HuH-7 (cell line): ENCODE data around the gene LTV1.
"Not testable (repeated sequence)": the region's sequence is repeated elsewhere in the genome, so short reads cannot be mapped to it uniquely, and the experiment has no call there.

Experiments used
- DNase-seq: peaks from one replicate; pipeline ENCODE4 v3.0.0; 2011; ENCODE audit warnings: low spot score

Gene LTV1, protein sequence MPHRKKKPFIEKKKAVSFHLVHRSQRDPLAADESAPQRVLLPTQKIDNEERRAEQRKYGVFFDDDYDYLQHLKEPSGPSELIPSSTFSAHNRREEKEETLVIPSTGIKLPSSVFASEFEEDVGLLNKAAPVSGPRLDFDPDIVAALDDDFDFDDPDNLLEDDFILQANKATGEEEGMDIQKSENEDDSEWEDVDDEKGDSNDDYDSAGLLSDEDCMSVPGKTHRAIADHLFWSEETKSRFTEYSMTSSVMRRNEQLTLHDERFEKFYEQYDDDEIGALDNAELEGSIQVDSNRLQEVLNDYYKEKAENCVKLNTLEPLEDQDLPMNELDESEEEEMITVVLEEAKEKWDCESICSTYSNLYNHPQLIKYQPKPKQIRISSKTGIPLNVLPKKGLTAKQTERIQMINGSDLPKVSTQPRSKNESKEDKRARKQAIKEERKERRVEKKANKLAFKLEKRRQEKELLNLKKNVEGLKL

GRCh38 chr6:143842902-143843676, at the start of gene LTV1:
Gene LTV1, plus strand, starts transcription at chr6:143843338. Its CDS starts 140 bp downstream, at chr6:143843478.
- peak; percentile 99 for DNase-seq

GRCh38 chr6:143796551-143796950, 46.6 kb upstream of the LTV1 start:
- DNase-seq: not testable (repeated sequence)

DNA sequence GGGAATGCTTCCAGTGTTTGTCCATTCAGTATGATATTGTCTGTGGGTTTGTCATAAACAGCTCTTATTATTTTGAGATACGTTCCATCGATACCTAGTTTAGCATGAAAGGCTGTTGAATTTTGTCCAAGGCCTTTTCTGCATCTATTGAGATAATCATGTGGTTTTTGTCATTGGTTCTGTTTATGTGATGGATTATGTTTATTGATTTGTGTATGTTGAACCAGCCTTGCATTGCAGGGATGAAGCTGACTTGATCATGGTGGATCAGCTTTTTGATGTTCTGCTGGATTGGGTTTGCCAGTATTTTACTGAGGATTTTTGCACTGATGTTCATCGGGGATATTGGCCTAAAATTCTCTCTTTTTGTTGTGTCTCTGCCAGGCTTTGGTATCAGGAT, 44.7 kb upstream of the LTV1 start:
- DNase-seq: not testable (repeated sequence)

DNA sequence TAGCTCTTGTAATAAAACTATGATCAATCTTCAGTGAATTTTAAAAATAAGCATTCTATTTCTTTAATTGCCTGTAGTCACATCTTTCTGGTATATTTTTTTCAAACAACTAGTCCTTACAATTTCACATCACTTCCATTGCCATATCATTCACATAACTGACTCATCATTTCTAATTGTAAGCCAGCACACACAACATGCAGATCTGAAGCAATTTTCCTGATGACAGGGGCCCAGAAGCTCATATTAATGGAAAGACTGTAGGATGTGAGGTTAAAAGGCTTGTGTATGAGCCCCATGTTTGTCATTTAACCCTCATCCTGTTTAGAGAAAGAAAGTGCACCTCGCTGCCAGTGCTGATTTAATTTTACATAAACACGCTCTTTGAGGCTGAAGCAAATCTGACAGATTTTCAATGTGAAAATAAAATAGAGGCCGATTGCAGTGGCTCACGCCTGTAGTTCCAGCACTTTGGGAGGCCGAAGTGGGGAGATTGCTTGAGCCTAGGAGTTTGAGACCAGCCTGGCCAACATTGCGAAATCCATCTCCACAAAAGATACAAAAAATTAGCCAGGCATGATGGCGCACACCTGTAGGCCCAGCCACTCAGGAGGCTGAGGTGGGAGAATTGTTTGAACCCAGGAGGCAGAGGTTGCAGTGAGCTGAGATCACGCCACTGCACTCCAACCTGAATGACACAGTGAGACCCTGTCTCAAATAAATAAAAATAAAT, 40.1 kb upstream of the LTV1 start:
- DNase-seq: no peak

- DNase-seq: no peak
These were observed 39.2 kb upstream of the LTV1 start for GRCh38 chr6:143803769-143804568.

DNA sequence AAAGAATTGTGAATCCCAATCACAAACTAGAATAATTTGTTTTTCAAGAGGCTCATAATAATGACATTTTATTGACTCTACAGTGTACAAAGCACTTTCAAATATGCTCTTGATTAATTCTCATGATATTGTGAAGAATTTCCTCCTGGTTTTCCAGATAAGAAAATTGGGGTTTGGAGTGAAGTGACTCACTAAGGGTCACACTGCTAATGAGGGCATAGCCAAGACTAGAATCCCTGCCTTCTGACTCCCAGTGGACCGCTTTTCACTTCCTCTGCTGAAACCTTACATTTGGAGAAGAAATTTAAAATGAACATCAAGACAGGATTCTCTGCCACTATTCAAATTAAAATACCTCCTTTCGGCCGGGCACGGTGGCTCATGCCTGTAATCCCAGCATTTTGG, 38.3 kb upstream of the LTV1 start:
- DNase-seq: no peak

DNA sequence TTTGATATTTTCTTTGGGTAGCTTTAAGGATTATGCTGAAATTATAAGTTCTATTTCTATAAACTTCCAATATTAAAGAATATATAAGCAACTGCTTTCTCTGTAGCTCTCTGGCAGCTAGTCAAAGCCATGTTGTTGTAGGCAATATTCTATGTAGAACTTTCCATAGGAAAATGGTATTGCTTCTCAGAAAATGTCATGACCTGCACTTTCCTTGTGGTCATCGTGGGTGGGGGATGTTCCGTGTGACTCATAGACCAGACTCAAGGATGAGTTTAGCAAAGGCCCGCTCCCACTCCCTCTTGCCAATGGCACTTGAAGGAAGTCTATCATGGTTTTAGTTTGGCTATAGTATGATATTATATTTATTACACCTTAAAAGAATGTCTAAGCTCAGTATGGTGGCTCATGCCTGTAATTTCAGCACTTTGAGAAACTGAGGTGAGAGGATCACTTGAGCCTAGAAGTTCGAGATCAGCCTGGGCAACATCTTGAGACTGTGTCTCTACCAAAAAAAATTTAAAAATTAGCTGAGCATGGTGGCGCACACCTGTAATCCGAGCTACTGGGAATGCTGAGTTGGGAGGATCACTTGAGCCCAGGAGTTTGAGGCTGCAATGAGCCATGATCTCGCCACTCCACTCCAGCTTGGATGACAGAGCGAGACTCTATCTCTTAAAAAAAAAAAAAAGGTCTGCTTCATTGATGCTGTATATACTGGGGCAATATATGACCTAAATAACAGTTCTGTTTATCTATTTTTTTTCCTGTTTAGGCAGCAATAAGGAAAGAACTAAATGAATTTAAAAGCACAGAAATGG, 36.6 kb upstream of the LTV1 start:
- no peak for DNase-seq

DNA sequence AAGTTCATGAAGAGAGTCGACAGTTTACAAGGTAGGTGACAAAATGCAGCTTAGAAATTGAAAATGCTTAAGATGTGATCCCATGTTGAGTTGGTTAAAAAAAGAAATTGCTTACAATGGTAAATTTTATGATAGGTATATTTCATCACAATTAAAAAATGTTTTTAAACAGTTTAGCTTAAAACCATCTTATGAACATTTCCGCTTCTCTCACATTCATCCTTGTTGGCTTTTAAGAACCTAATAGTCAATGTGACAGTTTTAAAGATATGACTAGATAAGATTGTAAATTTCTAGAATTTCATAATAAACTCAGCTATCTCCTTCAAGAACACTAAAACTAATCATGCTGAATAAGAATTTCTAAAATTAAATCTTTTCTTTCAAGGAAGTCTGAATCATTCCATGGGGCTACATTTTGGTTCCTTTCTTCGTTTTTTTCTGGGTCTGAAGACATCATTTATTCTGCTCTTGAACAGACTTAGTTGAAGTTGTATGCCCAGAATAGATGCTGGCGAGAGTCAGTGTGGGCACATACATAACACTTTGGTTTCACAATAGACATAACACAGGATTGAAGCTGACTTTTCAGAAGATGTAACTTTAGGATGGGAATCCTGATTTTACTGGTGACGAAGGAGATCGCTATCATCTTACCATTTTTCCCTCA, 35.9 kb upstream of the LTV1 start:
- no peak for DNase-seq

DNA sequence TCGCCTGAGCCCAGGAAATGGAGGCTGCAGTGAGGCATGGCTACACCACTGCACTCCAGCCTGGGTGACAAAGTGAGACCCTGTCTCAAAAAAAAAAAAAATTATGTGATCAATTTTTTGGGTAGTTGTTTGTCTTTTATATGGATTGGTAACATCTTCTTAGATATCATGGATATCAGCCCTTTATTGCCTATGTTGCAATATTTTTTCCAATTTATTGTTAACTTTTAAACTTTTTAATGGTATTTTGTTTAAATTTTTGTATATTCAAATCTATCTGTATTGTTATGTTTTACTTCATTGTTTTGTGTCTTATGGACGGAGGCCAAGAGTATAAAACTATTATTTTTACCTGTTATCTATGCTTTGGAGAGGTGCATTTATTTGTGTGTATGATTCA, 32.4 kb upstream of the LTV1 start:
- no peak for DNase-seq

GRCh38 chr6:143811501-143812157, 31.5 kb upstream of the LTV1 start:
- DNase-seq: no peak

DNA sequence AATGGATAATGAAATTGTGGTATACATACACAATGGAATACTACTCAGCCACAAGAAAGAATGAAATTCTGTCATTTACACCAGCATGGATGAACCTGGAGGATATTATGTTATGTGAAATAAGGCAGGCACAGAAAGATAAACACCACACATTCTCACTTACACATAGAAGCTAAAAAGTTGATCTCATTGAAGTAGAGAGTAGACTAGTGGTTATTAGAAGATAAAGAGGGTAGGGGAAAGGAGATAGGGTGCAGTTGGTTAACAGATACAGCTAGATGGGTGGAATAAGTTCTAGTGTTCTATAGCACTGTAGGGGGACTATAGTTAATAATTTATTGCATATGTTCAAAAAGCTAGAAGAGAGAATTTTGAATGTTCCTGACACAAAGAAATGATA, 25.5 kb upstream of the LTV1 start:
- DNase-seq: no peak

GRCh38 chr6:143821359-143821758, 21.8 kb upstream of the LTV1 start:
- no peak for DNase-seq

DNA sequence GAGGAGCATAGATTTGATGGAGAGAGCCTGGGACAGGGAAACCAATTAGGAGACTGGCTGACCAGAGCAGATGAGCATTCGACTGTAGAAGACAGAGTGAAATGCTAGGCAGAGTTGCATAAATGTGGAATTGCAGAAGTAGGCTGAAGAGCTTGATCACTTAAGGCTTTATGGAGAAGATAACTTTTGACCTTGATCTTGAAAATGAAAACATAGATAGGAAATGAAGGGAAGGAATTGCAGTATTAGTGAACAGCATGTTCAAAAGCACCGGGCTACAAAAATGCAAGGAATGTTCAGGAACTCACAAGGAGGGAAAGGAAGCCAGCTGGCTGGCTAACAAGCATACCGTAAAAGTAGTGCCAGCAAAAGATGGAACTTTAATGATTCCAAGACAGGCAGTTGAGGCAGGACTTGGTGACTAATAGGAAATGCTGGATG, 20.5 kb upstream of the LTV1 start:
- no peak for DNase-seq

DNA sequence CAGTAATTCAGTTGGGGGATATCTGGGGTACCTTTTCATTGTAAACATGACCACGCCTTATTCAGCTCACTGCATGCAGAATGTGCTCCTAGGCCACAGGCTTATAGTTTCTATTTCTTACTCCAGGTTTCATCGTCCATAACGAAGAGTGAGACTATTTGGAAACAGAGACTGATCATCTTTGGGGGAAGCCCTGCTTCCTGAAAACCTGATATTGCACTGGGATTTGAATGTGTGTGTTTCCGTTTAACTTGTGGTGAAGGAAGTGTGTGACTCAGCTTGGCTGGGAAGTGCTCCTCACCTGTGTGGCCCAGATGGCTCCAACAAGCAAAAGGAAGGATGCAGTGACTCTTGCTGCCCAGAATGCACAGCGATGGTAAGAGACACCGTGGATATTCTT, 19.6 kb upstream of the LTV1 start:
- DNase-seq: no peak

DNA sequence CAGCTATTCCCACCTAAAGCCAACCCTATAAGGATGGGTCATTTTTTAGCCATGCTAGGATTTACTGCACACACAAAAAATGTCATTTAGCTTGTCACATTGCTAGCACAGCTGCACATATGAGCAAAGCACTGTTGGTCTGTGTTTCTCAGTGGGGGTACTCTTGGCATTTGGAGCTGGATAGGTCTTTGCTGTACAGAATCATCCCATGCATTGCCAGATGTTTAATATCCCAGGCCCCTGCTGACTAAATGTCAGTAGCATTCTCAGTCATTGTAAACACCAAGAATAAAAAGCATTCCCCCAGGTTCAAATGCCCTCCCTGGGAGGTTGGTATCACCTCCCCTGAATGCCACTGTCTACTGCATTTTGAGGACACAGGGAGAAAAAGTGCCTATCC, 14.6 kb upstream of the LTV1 start:
- DNase-seq: no peak

GRCh38 chr6:143836150-143836549, 7.0 kb upstream of the LTV1 start:
- no peak for DNase-seq

DNA sequence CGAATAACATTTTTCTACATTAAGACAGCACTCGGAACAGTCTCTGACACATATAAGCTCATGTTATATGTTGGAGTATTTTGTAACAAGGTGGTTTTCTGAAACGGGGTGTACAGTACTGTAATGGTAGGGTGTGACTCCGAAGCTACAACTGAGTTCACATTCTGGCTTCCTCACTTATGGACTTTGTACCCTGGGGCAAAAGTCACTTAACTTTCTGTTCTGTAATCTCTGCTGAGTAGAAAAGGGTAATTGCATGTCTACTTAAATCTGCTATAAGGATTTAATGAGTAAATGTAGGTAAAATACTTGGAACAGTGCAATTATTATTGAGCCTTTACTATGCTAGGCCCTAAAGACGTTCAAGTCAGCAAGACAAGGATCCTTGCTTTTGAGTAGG, 4.7 kb upstream of the LTV1 start:
- DNase-seq: peak; percentile 23

DNA sequence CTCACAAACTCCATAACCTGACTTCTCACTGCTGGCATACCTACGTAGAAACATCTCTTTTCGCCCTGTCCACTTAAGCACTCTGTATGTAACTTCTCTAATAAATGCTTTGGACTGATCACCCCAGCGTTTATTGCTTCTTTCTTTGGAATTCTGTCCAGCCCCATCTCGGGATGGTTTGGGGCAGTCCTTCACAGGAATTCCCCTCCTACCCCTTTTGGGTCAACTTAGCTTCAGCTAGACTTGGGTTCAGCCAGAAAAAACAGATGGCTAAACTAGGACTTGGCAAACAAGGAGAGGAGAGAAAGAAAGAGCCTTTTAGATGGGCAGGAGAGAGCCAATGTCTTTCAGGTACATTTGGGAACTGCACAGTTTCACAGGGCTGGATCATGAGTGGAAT, 3.9 kb upstream of the LTV1 start:
- no peak for DNase-seq

DNA sequence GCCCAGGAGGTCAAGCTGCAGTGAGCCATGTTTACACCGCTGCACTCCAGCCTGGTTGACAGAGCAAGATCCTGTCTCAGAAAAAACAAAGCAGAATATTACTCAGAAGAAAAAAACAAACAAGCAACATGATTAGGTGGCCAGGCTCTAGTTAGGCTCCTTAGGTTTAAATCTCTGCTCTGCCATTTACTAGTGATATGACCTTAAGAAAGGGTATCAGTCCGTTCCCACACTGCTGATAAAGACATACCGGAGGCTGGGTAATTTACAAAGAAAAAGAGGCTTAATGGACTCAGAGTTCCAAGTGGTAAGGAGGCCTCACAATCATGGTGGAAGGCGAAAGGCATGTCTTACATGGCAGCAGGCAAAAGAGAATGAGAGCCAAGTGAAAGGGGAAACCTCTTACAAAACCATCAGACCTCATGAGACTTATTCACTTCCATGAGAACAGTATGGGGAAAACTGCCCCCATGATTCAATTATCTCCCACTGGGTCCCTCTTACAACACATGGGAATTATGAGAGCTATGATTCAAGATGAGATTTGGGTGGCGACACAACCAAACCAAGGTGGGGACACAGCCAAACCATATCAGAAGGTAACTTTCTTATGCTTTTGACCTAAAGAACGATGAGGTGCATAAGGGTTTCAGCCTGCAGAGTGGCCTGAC, 2.4 kb upstream of the LTV1 start:
- DNase-seq: no peak
